Measurements from ENCODE around the gene CD79B.

GRCh38 chr17:63960006-63960405 lies 27.9 kb upstream of the CD79B start:
- no peak for TF ChIP-seq CTCF (IDR thresholded peaks at IDR 0.05)
- no peak for TF ChIP-seq EZH2phosphoT487 (IDR thresholded peaks at IDR 0.05)
- no peak for TF ChIP-seq EZH2 (IDR thresholded peaks at IDR 0.05)

Measured in neural progenitor cell (in vitro differentiated cells).